HG02763 (cell line): Measurements from ENCODE around the gene SRY.
"Not testable (repeated sequence)": the region's sequence is repeated elsewhere in the genome, so short reads cannot be mapped to it uniquely, and the experiment has no call there.

Experiments used
- ATAC-seq: cut with Tn5 transposase; IDR thresholded peaks from one replicate; pipeline ENCODE4 v1.9.1; 2021; ENCODE audit warnings: mild to moderate bottlenecking, moderate library complexity; ENCODE audit not compliant: unreplicated experiment

The SRY gene

DNA sequence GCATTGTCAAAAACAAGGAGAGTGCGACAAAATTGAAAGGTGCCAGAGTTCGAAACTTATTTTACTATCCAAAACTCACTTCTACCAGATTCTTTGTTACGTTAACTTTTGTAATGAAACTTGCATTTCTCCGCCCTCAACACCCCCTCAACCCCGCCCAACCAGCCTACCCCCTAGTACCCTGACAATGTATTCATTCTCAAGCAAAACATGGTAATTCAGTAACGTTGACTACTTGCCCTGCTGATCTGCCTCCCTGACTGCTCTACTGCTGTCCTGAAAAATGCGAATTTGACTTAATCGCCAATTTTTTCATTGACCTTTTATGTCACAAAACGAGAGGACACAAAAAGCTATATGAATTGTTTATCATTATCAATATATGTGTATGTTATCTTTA lies at the start of gene SRY:
Gene SRY (minus strand): TSS at position 83 of the 400 bp plus-strand sequence. CDS start 79 bp downstream, at position 4.
- no peak for ATAC-seq

DNA sequence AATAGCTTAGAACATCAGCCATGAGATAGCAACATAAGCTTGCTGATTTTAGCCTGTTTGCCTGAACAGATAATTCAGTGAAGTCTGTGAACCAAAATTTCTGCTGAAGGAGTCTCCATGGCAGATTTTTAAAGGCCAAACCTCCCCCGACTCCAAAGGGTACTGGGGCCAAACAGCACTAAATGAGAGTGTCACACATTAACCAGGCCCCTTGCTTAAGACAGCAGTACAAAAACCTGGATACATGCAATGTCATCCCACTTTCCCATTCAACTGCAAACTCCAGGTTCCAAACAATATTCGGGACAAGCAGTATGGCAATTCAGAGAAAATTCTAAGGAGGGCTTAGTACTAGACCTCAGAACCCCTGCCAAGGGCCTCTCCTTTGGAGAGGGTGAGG lies 49.6 kb upstream of the SRY start:
- ATAC-seq: no peak

DNA sequence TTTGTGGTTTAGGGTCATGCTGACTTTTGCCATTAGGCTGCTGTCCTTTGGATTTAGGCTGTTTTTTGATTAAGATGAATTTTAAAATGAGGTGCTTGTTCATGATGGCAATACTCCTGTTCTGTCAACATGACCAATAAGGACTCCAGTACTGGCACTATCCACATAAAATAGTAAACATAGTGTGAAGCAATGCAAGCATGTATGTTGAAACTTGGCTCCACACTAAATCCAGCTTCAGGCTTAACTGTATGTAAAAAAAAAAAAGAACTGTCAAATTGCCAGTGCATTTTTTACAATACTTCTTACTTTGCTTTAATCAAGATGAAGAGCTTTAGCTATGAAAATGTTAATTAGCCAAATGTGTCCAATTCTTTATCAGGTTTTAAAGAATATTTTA lies 47.7 kb upstream of the SRY start:
- no peak for ATAC-seq

DNA sequence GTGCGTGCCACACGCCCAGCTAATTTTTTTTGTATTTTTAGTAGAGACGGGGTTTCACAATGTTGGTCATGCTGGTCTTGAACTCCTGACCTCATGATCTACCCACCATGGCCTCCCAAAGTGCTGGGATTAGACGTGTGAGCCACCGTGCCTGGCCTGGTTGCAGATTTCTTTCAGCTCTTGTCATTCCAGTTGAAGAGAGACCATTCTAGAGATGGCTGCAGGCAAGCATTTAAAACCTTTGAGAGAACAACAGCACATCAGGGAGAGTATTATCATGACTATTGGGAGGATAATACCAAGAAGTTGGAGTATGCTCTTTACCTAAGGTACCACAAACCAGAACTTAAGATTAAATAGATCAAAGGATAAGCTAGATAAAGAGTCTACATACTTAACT lies 41.0 kb upstream of the SRY start:
- no peak for ATAC-seq

DNA sequence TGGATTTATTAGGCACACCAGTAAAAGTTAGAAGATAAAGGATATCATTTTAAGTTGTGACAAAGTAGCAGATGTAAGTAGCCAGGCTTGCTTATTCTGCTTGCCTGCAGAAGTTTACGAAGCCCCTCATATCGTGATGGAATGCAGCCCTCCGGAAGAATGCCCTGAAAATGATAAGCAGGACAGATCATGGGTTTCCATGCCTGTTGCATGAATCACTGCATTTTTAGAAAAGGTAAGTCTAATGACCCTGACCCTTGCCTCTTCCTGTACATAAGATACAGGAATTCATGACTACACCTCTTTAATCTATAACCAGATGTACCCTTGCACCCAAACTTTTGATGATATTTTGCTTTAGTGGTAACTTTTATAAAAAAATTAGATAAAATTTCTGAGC lies 37.0 kb upstream of the SRY start:
- no peak for ATAC-seq

DNA sequence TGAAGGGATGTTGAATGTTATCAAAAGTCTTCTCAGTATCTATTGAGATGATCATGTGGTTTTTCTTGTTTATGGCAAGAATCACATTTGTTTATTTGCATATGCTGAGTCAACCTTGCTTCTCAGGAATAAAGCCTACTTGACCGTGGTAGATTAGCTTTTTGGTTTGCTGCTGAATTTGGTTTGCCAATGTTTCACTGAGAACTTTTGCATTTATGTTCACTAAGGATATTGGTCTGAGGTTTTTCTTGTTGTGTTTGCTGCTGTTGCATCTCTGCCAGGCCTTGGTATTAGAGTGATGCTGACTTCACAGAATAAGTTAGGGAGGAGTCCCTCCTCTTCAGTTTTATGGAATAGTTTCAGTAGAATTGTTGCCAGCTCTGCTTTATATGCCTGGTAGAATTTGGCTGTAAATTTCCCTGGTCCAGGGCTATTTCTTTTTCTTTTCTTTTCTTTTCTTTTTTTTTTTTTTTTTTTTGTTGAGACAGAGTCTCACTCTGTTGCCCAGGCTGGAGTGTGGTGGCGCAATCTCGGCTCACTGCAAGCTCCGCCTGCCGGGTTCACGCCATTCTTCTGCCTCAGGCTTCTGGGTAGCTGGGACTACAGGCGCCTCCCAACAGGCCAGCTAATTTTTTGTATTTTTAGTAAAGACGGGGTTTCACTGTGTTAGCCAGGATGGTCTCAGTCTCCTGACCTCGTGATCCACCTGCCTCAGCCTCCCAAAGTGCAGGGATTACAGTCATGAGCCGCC lies 29.8 kb upstream of the SRY start:
- not testable (repeated sequence) for ATAC-seq

DNA sequence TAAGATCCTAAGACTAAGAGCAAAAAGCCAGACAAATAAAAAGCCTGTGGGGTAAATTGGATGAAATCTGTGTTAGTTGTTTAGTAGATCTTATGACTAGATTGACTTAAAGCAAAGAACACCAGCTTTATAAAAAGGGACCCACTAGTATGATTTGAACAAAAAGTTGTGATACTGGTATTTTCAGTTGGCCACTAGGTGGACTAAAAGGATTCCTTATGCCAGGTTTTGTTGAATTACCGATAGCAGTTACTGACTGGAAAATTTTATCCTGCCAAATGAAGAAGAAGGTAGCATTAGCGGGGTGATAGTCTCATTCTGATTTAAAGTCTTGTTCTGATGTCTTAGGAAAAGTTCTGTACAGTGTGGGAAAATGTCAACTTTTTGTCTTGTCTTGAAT lies 12.8 kb upstream of the SRY start:
- ATAC-seq: no peak

DNA sequence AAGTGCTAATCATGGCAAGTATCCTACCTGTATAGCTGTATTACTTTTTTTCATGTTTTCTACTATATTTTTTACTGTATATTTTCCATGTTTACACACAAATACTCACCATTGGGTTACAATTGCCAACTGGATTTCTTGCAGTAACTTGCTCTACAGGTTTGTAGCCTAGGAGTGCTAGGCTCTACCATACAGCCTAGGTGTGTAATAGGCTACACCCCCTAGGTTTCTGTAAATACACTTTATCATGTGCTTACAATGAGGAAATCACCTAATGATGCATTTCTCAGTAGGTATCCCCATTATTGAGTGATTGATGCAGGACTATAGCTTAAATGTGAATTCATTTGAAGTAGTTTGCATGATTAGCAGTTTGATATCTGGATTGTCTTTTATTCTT lies 10.5 kb upstream of the SRY start:
- no peak for ATAC-seq

DNA sequence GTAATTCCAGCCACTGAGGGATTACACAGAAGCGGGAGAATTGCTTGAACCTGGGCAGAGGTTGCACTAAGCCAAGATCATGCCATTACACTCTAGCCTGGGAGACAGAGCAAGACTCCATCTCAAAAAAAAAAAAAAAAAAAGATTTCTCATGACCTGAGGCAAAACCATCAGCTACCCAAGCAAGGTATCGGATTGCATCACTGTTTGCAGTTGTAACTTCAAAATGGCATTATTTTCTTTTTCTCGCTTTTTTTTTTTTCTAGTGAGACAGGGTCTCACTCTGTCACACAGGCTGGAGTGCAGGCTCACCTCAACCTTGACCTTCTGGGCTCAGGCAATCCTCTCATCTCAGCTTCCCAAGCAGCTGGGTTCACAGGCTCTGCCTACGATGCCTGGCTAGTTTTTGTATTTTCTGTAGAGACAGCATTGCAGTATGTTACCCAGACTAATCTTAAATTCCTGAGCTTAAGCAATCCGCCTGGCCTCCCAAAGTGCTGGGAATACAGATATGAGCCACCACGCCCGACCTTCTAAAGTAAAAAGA lies 9.6 kb upstream of the SRY start:
- no peak for ATAC-seq

DNA sequence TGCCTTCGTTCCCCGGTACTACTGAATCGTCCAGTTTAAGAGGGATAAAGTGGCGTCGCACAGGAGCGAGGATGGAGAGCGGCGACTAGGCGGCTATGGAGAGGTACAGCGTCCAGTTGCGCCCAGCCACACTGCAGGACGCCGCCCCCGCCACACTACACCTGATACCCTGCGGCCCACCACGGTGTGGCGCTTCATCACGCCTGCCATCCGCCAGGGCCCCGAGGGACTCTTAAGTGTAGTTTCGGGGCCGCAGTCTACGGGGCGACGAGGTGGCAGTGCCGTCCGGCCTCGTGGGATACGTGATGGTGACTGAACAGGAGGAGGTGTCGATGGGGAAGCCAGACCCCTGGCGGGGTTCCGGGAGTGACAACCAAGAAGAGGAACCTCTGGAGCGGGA lies 2.3 kb upstream of the SRY start:
- ATAC-seq: no peak

DNA sequence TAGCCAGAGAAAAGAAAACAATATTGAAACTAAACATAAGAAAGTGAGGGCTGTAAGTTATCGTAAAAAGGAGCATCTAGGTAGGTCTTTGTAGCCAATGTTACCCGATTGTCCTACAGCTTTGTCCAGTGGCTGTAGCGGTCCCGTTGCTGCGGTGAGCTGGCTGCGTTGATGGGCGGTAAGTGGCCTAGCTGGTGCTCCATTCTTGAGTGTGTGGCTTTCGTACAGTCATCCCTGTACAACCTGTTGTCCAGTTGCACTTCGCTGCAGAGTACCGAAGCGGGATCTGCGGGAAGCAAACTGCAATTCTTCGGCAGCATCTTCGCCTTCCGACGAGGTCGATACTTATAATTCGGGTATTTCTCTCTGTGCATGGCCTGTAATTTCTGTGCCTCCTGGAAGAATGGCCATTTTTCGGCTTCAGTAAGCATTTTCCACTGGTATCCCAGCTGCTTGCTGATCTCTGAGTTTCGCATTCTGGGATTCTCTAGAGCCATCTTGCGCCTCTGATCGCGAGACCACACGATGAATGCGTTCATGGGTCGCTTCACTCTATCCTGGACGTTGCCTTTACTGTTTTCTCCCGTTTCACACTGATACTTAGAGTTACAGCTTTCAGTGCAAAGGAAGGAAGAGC lies 488 bp downstream of the SRY start:
- ATAC-seq: no peak
